ENCODE measurements around the gene LYZL6. TPM values are rescaled to one million over a fixed set of nuclear protein-coding genes. Genes with fewer than 3 reads are reported as not detected.

The LYZL6 gene
- total RNA-seq, 3 donors from 2014 or later, result not detected

DNA sequence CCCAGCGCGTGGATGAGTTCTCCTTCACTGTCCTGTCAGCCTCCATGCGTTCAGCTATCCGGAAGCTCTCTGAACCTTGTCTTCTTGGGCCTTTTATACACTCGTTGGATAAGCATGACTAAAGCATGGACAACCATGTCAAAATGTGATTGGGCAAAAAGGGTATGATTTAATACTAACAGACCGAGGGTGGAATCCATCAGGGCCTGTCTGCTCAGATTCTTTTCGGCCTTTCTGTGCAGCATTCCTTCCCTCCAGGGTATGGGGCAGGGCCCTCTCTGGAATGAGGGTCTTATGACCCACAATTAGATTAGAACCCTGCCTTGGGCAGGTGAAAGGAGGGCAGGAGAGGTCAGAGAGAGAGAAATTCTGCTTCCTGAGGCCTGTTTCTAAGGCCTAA, 49.3 kb downstream of the LYZL6 start:
- Histone ChIP-seq H3K9me3 (peaks cover 0 to 4% of the 10 kb centered on the region in 2 donors), H3K36me3 (no peaks in the 10 kb centered on the region), H3K27ac (no peak overlapping the region), H3K4me1 (no peaks in the 10 kb centered on the region), H3K27me3 (no peaks in the 10 kb centered on the region), H3K4me3 (no peak overlapping the region)
- no peak for DNase-seq (ENCODE audit: low spot score in 2 of 2)
- intact Hi-C loops (cut with DNase I; ENCODE audit: low total_unique reads), result no loop called here
- TF ChIP-seq POLR2A (IDR thresholded peaks at IDR 0.05) (no peak), POLR2AphosphoS5 (IDR thresholded peaks at IDR 0.05) (no peak)
- TF ChIP-seq, protein P1, sequence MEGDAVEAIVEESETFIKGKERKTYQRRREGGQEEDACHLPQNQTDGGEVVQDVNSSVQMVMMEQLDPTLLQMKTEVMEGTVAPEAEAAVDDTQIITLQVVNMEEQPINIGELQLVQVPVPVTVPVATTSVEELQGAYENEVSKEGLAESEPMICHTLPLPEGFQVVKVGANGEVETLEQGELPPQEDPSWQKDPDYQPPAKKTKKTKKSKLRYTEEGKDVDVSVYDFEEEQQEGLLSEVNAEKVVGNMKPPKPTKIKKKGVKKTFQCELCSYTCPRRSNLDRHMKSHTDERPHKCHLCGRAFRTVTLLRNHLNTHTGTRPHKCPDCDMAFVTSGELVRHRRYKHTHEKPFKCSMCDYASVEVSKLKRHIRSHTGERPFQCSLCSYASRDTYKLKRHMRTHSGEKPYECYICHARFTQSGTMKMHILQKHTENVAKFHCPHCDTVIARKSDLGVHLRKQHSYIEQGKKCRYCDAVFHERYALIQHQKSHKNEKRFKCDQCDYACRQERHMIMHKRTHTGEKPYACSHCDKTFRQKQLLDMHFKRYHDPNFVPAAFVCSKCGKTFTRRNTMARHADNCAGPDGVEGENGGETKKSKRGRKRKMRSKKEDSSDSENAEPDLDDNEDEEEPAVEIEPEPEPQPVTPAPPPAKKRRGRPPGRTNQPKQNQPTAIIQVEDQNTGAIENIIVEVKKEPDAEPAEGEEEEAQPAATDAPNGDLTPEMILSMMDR (IDR thresholded peaks at IDR 0.05), result no peak

- DNase-seq (ENCODE audit: low spot score in 2 of 2), result no peak
- intact Hi-C loops (cut with DNase I; ENCODE audit: low total_unique reads), result loop anchor here (2.0 kb wide), 1 partner anchor 61 kb away; no protein-coding TSS in a partner anchor
Measured at GRCh38 chr17:35893751-35894150, 49.8 kb downstream of the LYZL6 start.

GRCh38 chr17:35892091-35893035, 51.1 kb downstream of the LYZL6 start:
- Histone ChIP-seq H3K4me1 (no peaks in the 10 kb centered on the region), H3K27me3 (no peaks in the 10 kb centered on the region), H3K4me3 (no peak overlapping the region), H3K9me3 (peaks cover 0 to 4% of the 10 kb centered on the region in 2 donors), H3K27ac (no peak overlapping the region), H3K36me3 (no peaks in the 10 kb centered on the region)
- no peak for DNase-seq (ENCODE audit: low spot score in 2 of 2)
- TF ChIP-seq, protein P1 (IDR thresholded peaks at IDR 0.05), result no peak
- TF ChIP-seq POLR2AphosphoS5 (IDR thresholded peaks at IDR 0.05) (no peak), POLR2A (IDR thresholded peaks at IDR 0.05) (no peak)
- intact Hi-C loops (cut with DNase I; ENCODE audit: low total_unique reads), result loop anchor here (2.0 kb wide), 1 partner anchor 62 kb away; no protein-coding TSS in a partner anchor

More at GRCh38 chr17:35893751-35894150, 49.8 kb downstream of the LYZL6 start:
- Histone ChIP-seq H3K27me3 (no peaks in the 10 kb centered on the region), H3K4me3 (no peak overlapping the region), H3K27ac (no peak overlapping the region), H3K36me3 (no peaks in the 10 kb centered on the region), H3K4me1 (no peaks in the 10 kb centered on the region), H3K9me3 (peaks cover 0 to 4% of the 10 kb centered on the region in 2 donors)
- TF ChIP-seq POLR2A (IDR thresholded peaks at IDR 0.05) (no peak), POLR2AphosphoS5 (IDR thresholded peaks at IDR 0.05) (no peak)
- TF ChIP-seq, protein P1 (IDR thresholded peaks at IDR 0.05), result no peak

DNA sequence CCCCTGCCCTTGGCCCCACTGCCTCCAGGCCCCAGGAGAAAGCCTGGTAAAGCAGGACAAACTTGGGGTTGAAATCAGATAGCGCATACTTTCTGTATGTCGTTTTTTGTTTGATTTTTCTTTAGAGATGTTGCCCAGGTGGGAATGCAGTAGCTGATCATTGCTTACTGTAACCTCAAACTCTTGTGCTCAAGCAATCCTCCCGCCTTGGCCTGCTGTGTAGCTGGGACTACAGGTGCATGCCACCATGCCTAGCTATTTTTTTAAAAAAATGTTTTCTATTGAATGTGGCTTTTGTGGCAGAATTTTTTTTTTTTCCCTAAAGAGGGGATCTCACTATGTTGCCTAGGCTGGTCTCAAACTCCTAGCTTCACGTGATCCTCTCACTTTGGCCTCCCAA, 52.2 kb downstream of the LYZL6 start:
- TF ChIP-seq POLR2AphosphoS5 (IDR thresholded peaks at IDR 0.05) (no peak), POLR2A (IDR thresholded peaks at IDR 0.05) (no peak)
- TF ChIP-seq, protein P1 (IDR thresholded peaks at IDR 0.05), result no peak
- Histone ChIP-seq H3K4me1 (no peaks in the 10 kb centered on the region), H3K9me3 (peaks cover 0 to 4% of the 10 kb centered on the region in 2 donors), H3K27ac (no peak overlapping the region), H3K27me3 (no peaks in the 10 kb centered on the region), H3K4me3 (no peak overlapping the region), H3K36me3 (no peaks in the 10 kb centered on the region)
- no peak for DNase-seq (ENCODE audit: low spot score in 2 of 2)
- intact Hi-C loops (cut with DNase I; ENCODE audit: low total_unique reads), result no loop called here

GRCh38 chr17:35890774-35891155, 52.7 kb downstream of the LYZL6 start:
- intact Hi-C loops (cut with DNase I; ENCODE audit: low total_unique reads), result no loop called here

More at GRCh38 chr17:35890774-35891155, 52.7 kb downstream of the LYZL6 start:
- no peak overlapping the region for H3K4me3 ChIP-seq
- peaks cover 0 to 4% of the 10 kb centered on the region in 2 donors for H3K9me3 ChIP-seq
- TF ChIP-seq, protein P1 (IDR thresholded peaks at IDR 0.05), result no peak
- TF ChIP-seq POLR2A (IDR thresholded peaks at IDR 0.05), result no peak
- no peak for TF ChIP-seq POLR2AphosphoS5 (IDR thresholded peaks at IDR 0.05)
- H3K36me3 ChIP-seq, result no peaks in the 10 kb centered on the region
- no peaks in the 10 kb centered on the region for H3K27me3 ChIP-seq
- H3K4me1 ChIP-seq, result no peaks in the 10 kb centered on the region
- no peak overlapping the region for H3K27ac ChIP-seq
- DNase-seq (ENCODE audit: low spot score in 2 of 2), result peak in 1 of 2 donors; percentile 34
